Urothelium cell line (cell line): ENCODE data around the gene ZNF653.
"Not testable (repeated sequence)": the region's sequence is repeated elsewhere in the genome, so short reads cannot be mapped to it uniquely, and the experiment has no call there.

Source experiments
- DNase-seq: peaks from one replicate; pipeline ENCODE4 v3.0.0; 2011; ENCODE audit warnings: low spot score, mixed read lengths
- FAIRE-seq: peaks from 2 replicates; lab custom pipeline; 2011; peaks lifted over from hg19 to GRCh38; lab: Jason Lieb, UNC

ZNF653 gene

DNA sequence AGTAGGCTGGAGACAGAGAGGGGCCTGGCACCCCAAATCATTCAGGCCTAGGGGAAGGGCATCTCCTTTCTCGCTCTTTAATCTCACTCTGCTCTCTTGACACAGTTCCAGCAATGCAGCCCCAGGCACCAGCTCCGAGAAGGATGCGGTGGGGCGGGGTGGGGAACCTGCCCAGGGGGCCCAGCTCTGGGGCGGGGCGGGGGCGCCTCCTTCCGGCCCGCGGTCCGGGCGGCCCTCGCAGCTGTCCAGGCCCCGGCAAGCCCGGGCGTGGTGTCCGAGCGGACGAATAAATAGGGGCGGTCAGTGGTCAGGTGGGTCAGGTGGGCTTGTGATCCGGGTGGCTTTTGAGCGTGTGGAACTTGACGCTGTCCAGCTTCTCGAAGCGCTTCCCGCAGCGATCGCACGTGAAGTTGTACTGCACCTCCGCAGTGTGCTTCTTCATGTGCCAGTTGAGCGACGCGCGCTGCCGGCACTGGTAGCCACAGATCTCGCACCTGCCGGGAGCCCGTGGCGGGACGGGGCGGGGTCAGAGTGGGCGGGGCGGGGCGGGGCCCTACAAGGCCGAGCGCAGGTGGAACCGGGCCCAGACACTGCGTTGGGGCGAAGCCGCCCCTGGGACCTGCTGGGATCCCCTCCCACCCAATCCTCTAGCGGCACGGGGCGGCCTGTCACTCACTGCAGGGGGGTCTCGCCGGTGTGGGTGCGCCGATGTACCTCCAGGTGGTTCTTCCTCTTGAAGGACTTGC lies 22.1 kb downstream of the ZNF653 start:
- no peak for DNase-seq

GRCh38 chr19:11482384-11483050 lies 23.1 kb downstream of the ZNF653 start:
- peak; percentile 13 for FAIRE-seq
- DNase-seq: peak; percentile 81

More for the DNA sequence above, 22.1 kb downstream of the ZNF653 start:
- FAIRE-seq: no peak

- no peak for FAIRE-seq
- DNase-seq: no peak
Measured at GRCh38 chr19:11481534-11482383, 23.9 kb downstream of the ZNF653 start.

DNA sequence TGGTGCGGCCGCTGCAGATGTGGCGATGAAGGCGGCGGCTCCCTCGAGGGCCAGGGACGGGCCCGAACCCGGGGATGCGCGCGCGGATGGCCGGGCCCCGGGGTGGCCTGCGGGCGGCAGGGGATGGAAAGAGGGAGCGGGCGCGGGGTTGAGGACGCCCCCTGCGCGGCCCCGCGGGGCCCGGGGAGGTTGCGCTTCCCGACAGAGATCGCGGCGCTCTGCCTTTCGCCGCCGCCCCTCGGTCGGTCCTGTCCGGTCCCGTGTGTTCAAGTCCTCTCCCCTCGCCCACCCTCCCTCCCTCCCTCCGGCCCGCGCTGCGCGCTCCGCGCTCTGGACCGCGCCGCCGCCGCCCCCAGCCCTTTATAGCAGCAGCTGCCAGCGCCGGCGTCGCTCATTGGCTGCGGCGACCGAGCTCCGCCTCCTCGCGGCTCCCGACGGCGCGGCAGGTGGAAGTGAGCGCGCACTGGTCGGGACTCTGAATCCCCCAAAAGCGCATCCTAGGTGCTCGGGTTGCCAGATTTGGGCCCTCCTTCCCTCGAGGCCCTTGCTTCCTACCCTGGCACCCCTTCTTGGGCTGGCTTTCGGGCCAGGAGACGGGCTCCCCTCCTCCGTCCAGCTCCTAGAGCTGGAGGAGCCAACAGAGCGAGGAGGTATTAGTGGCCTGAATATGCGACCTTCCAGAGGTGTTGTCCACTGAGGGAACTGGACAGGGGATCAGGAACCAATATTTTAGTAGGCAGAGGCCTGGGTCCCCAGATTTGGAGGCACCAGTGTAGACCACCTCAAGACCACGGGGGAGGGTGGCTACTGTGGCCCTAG lies 24.7 kb downstream of the ZNF653 start, which contains the start of gene ELAVL3:
ELAVL3 (minus strand) TSS at position 332 of the 819 bp plus-strand sequence. CDS start 438 bp downstream, outside the sequence.
- DNase-seq (no peak), FAIRE-seq (no peak)

GRCh38 chr19:11479898-11480714 lies 25.5 kb downstream of the ZNF653 start:
- FAIRE-seq (no peak), DNase-seq (no peak)

DNA sequence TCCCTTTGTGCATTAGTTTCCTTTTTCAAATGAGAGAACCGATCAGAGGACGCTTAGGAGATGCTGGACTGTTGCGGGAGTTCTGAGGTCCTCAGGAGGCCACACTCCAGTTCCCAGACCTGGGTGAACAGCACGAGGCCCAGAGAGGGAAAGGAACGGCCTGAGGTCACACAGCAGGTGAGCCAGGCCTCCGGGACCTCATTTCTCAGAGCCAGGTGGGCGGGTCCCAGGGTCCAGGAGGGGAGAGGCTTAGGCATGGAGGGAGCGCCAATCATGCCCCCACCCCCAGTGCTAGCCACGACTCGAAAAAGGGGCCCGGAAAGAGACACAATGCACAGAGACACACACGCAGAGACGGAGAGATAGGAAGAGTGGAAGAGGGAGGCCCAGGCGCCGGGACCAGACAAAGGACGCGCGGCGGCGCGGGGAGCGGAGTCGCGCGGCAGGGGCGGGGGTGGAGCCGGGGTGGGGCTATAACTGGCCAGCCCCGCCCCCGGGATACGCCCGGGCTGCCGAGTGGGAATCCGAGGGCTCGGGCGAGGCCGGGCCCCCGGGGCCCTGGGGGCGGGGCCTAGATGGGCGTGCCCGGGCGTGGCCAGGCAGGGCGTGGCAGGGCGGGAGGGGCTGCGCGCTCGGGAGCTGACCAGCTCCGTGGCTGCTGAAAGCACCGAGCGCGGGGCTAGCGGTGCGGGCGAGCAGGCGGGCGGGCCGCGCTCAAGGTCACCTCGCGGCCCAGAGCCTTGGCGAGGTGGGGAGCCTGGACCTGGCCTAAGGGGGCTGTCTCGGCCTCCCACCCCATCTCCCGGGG lies 26.3 kb downstream of the ZNF653 start:
- no peak for DNase-seq
- FAIRE-seq: no peak

DNA sequence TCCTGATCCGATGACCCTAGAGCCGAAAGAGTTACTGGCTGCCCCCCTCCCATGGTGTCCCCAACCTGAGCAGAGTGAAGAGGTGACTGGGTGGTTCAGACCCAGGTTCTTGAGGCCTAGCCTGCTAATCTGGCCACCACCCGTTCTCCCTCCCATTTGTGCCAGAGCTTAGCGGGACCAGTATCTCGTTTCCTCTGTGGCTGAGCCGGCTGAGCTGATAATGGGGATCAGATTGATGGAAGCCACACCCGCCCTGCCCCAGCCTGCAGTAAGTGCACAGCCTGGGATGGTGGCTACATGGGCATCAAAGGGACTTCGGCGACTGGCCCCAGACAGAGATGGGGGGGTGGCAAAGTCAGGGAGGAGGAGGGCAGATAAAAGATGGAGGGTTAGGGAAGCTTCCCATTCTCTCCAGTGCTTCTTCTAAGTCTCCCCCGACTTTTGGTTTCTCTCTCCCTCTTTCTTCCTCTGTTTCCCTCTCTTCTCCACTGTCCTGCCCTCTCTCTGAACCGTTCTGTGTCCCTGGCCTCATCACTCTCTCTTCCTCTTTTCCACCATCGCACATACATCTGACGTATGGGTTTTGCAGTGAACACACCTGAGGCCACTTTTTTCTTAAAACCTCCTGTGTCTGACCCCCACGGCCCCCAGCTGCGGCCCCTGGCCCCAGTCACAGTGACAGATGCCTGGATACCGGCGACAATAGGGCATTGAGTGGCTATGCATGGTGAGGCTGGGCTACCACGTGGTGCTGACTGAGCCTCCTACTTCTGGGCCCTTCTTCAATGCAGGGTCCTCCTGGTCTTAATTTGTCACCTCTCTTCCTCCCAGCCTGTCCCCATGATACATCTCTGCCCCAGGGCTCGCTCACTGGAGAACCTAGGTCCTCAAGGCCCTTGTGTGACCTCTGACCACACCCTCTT lies 27.2 kb downstream of the ZNF653 start:
- FAIRE-seq (no peak), DNase-seq (no peak)

DNA sequence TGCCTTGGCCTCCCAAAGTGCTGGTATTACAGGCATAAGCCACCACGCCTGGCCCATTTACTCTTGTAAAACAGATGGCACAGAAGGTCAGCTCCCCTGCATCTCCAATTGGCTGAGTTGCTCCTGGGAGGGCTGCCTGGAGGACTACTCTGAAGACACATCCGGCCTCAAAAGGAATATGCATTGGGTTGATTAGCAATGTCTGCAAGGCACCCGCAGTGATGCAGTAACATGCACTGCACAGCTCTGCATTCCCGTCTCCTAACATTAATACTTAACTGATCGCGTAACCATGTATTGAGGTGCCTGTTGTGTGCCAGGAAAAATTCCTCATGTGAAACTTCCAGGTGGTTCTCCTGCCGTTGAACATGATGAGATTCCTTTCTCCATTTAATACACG lies 29.8 kb downstream of the ZNF653 start:
- DNase-seq (no peak), FAIRE-seq (no peak)

DNA sequence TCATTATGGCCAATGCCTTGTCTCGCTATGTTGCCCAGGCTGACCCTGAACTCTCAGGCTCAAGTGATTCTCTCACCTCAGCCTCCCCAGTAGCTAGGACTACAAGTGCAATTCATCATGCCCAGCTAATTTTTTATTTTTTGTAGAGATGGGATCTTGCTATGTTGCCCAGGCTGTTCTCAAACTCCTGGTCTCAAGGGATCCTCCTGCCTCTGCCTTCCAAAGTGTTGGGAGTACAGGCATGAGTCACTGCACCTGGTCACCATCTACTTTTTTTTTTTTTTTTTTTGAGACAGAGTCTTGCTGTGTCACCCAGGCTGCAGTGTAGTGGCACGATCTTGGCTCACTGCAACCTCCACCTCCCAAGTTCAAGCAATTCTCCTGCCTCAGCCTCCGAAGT lies 30.3 kb downstream of the ZNF653 start:
- FAIRE-seq, DNase-seq: not testable (repeated sequence)

- FAIRE-seq (no peak), DNase-seq (no peak)
Measured at GRCh38 chr19:11473725-11474124, 31.9 kb downstream of the ZNF653 start.

GRCh38 chr19:11468266-11468845 lies 37.3 kb downstream of the ZNF653 start:
- not testable (repeated sequence) for DNase-seq, FAIRE-seq

DNA sequence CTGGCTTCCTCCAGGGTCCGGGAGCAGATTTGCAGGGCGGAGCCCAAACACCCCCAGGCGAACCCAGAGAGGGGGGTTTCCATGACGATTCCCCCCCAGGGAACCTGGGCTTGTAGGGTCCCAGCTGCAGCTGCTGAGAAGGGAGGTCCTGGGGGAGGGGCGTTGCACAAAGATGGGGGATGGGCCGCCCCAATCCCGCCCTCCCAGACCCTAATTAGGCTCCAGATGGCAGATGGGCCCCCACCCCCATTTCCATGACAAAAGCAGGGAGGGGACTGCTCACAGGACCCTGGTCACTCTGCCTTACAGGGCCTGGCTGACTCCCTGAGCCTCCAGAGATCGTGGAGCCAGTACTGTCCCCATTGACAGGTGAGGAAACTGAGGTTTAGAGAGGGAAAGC lies 40.0 kb downstream of the ZNF653 start:
- DNase-seq (no peak), FAIRE-seq (no peak)

- FAIRE-seq: peak; percentile 100
- DNase-seq: no peak
Measured at GRCh38 chr19:11464333-11465265, 41.0 kb downstream of the ZNF653 start.

- FAIRE-seq (no peak), DNase-seq (no peak)
Measured at GRCh38 chr19:11463391-11463790, 42.2 kb downstream of the ZNF653 start.

DNA sequence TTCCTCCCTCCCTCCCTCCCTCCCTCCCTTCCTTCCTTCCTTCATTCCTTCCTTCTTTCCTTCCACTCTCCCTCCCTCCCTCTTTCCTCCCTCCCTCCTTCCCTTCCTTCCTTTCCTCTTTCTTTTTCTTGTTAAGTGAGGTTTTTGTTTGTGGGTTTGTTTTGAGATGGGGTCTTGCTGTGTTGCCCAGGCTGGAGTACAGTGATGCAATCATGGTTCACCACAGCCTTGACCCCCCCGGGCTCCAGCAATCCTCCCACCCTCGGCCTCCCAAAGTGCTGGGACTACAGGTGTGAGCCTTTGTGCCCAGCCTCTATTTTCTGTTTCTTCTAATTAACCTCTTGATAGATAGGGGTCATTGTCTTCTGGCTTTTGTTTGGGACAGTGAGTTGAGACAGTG lies 44.2 kb downstream of the ZNF653 start:
- FAIRE-seq (no peak), DNase-seq (no peak)

- no peak for DNase-seq
- FAIRE-seq: no peak
Measured at GRCh38 chr19:11460207-11460606, 45.4 kb downstream of the ZNF653 start.
